Measurements from ENCODE around the gene ABCB1.

ABCB1 gene

GRCh38 chr7:87600130-87601124, at the start of gene ABCB1:
Gene ABCB1 (minus strand): TSS chr7:87600884. CDS start chr7:87600184, 700 bp downstream.
- no peak for DNase-seq

DNA sequence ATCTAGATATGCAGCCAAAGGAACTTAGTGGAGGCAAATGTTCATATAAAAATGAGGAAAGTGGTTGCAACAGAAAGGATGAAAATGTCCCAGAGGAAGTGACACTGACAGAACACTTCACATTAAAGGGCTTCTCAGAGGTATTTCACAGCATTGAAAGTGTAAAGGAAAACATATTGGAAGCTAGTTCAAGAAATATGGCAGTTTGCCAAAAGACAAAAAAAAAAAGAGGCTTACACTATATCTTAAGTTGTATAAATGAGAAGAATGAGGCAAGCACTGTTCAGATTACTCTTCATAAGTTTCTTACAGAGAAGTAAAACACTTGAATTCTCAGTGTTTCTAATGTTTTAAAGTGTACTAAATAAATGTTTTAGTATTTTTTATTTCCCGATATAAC, 47.6 kb upstream of the ABCB1 start:
- DNase-seq, result no peak

GRCh38 chr7:87645446-87645845, 44.8 kb upstream of the ABCB1 start:
- no peak for DNase-seq

GRCh38 chr7:87635921-87636320, 35.2 kb upstream of the ABCB1 start:
- no peak for DNase-seq

DNA sequence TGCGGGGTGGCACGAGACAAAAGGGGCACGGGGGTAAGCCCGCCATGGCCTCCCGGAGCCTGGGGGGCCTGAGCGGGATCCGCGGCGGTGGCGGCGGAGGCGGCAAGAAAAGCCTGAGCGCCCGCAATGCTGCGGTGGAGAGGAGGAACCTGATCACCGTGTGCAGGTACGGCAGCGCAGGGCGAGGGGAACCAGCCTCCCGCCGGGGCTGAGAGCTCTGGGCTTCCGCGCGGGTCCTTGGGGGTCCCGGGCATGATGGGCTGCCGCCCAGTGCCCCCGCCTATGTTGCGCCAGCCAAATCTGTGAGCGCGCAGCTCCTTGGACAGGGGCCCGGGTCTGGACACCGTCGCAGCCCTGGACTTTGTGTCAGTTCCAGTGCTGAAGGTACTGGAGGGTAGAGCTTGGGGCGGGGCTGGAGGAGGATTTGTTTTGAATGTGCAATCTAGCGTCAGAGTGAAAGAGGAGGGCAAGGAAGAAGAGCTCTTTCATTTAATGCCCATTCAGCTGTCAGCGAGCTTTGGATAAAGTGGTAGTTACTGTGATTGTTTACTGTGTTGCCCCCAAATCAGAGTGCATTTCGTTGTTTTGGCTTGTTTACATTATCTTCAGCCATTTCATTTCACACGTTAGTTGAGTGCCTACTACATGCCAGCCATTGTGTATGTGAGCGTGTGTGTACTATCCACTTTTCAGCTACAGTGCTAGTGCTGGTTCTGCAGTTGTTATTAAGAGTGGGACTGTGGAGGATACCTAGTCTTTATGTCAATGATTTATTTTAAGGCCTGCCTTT, 28.3 kb upstream of the ABCB1 start:
- no peak for DNase-seq

DNA sequence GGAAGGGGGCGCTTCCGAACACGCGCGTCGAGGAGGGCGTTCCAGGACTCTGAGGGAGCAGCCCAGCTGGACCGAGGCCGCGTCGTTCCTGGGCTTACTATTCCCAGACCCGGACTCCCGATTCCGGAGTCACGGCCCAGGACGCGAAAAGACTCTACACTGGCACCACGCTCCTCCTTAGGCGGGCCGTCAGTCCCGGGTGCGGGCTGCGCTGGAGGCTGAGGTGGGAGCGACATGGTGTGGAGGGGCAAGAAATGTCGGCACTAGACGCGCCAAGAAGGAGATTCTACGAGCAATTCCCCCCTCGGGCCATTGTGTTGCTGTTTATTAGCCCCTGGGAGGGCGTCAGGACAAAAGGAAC, 26.9 kb upstream of the ABCB1 start:
- DNase-seq, result no peak

DNA sequence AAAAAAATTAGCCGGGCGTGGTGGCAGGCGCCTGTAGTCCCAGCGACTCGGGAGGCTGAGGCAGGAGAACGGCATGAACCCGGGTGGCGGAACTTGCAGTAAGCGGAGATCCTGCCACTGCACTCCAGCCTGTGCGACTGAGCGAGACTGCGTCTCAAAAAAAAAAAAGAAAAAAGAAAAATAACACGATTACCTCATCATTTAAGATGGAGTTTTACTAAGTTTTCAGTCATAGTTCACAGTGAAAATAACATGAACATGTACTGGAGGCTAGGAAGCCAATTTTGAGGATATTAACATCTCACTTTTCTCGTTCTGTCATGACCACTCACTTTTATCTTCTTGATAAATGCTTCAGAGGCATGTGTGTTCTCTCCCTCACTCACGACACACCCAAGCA, 24.4 kb upstream of the ABCB1 start:
- DNase-seq, result no peak

GRCh38 chr7:87624628-87625027, 23.9 kb upstream of the ABCB1 start:
- DNase-seq, result no peak

GRCh38 chr7:87615197-87615596, 14.5 kb upstream of the ABCB1 start:
- DNase-seq, result no peak

- DNase-seq, result no peak
These were observed 9.2 kb upstream of the ABCB1 start for GRCh38 chr7:87609916-87610315.

GRCh38 chr7:87608431-87608830, 7.7 kb upstream of the ABCB1 start:
- no peak for DNase-seq

- no peak for DNase-seq
These were observed 3.6 kb upstream of the ABCB1 start for GRCh38 chr7:87604264-87604663.

GRCh38 chr7:87599336-87599735, 1.3 kb downstream of the ABCB1 start:
- DNase-seq, result no peak

DNA sequence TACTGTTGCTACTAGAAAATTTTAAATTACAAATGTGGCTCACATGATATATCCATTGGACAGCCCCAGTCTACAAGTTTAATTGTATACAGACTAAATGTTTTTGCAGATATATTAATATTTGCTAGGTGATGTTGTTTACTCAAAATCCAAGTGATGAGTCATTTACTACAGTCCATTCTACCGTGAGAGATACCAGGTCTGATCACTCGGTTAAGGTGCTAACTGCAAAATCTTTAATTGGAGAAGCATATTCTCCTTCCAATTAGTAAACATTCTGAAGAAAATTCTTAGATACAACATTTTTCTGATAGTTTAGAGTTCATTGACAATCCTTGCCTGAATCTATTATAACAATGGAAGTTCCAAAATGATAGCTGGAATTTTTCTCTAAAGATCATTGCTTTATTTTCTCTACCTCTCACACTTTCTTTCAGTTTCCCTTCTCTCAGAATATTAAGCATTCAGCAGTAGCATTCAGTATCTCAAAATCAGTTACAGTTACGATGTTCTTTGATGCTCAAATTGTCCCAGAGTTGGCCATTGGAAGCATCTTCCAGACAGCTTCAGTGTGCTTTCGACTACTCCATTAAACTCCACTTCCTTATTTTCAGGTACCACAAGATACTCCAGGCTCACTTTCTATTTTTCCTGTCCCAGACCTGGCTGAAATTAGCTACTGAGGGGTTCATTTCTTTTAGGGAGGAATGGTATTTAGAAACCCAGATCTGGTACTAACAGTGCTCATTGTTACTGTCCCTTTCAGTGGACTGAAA, 2.3 kb downstream of the ABCB1 start:
- DNase-seq, result no peak

DNA sequence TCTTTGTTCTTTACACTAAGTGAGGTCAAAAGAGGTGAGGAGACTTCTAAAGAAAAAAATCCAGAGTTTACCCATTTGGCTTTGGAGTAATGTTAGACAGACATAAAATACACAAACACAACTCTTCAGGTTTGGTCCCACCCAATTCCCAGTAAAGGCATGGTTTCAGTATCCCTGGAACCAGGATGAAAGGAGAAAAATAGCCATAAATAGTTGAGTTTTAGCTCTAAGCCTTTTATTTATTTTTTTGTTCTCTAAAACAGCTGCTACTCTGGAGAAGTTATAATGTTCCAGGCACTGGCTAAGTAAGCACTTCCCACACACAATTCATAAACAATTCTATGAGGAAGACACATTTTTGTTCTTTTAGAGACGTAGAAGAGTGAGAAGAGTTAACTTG, 4.0 kb downstream of the ABCB1 start:
- no peak for DNase-seq

GRCh38 chr7:87596136-87596535, 4.5 kb downstream of the ABCB1 start:
- no peak for DNase-seq

- no peak for DNase-seq
These were observed 8.4 kb downstream of the ABCB1 start for GRCh38 chr7:87592300-87592699.

- no peak for DNase-seq
These were observed 9.5 kb downstream of the ABCB1 start for GRCh38 chr7:87591211-87591610.

DNA sequence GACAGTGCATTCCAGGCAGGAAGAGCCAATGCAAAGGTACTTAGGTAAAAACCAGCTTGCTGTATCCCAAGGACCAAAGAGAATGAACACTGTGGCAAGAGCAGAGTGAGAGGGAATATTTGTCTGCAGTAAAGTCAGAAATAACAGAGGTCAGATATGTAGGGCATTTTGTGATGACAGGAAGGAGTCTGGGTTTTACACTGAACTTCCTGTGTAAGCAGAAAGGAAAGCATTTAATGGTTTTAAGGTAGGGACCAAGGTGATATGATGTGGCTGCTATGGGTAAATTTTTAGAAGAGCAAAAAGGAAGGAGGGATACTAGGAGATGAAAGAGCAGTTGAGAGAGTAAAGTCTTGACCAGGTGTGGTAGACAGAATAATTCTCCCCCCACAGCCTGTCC, 10.1 kb downstream of the ABCB1 start:
- DNase-seq, result no peak

DNA sequence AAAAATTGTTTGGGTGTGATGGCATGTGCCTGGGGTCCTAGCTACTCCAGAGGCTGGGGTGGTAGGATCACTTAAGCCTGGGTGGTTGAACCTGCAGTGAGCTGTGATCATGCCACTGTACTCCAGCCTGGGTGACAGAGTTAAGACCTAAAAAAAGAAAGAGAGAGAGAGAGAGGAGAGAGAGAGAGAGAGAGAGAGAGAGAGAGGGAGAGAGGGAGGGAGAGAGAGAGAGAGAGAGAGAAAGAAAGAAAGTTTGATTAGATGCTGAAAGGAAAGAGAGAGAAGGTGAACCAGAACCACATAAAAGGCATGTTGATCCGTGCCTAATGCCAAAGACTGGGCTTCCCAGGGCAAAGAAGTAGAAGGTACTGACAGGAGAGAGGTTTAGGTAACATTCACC, 11.1 kb downstream of the ABCB1 start:
- DNase-seq, result no peak

- no peak for DNase-seq
These were observed 19.0 kb downstream of the ABCB1 start for GRCh38 chr7:87581723-87582122.

GRCh38 chr7:87580636-87581035, 20.0 kb downstream of the ABCB1 start:
- no peak for DNase-seq

DNA sequence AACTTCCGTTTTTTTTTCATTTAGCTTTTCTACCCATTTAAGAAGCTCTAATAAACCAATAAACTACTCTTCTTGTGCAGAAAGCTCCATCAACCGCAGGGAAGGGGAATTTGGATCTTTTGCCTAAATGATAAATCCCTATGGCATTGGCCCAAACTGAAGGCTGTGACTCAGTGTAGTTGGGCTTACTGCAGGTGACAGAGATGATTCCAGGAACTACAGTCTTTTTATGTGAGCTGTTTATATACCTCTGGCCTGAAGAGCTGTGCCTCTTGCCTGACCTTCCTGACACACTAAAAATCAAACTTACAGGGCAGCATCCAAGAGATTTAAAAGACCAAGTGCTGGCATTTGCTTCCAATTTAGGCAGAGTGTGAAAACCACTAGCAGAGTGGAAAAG, 25.2 kb downstream of the ABCB1 start:
- no peak for DNase-seq

Data from NCI-H1694 (cell line).